ENCODE data around the gene PRLR. TPM values are rescaled to one million over a fixed set of nuclear protein-coding genes. Genes with fewer than 3 reads are reported as not detected.

The PRLR gene
- total and polyA plus RNA-seq, 2 of the 13 experiments (the other 11 are each of a cell fraction or from before 2014, with no cell fraction given): 12.2 to 13.3 TPM

DNA sequence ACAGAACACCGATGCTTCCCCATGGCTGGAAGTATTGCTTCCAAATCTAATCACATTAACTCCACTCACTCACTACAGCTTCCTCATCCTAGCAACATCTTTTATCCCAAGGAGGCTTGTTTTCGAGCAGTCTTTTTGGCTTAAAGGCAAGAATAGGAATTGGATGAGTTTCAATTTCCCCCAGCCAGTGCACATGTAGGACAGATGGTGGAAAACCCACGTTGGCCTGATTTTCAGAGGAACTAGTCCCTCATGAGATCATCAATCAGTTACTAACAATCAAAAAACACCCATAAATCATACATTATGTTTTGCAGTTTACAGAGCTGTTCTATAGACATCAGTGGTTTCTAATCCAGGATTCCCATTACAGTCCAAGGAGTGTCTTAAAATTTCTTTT is 134.1 kb downstream of the PRLR start:
- H3K4me1 ChIP-seq (ENCODE audit: insufficient read depth, low read length): peaks cover 19% of the 10 kb centered on the region
- H3K27me3 ChIP-seq (ENCODE audit: control insufficient read depth in 1 of 2, insufficient read depth in 2 of 2, low read length in 2 of 2): no peaks in the 10 kb centered on the region
- no peak for DNase-seq (ENCODE audit: low spot score)
- H3K4me2 ChIP-seq (ENCODE audit: low read depth, low read length): no peak overlapping the region
- FAIRE-seq: no peak
- H3K36me3 ChIP-seq (replicated peaks in 1 of 2; ENCODE audit: control insufficient read depth in 1 of 2, insufficient read depth in 2 of 2, low read length in 2 of 2): no peaks in the 10 kb centered on the region
- H3K27ac ChIP-seq (ENCODE audit: extremely low read length, insufficient read depth, low read length): no peak overlapping the region
- no TSS peak for BruUV-seq (replicated peaks)
- WGBS (ENCODE audit: low lambda C conversion rate): 98% methylated on average over 3 of the region's 3 CpGs
- no peaks in the 10 kb centered on the region for H3K9me3 ChIP-seq (ENCODE audit: low read length)
- ATAC-seq: no peak
- H3K4me3 ChIP-seq (replicated peaks in 1 of 3; ENCODE audit: insufficient read depth in 1 of 3, low read depth in 2 of 3, low read length in 3 of 3): no peak overlapping the region
- in situ Hi-C loops (cut with HindIII; ENCODE audit: extremely low pct_ligation_motif_present, low pct_unique_long_range_greater_than_20kb): loop anchor here (10.0 kb wide), 1 partner anchor 499 kb away; no protein-coding TSS in a partner anchor
- ChIA-PET CTCF (ENCODE audit: low intra/inter-chr PET ratio, low total read pairs) (no interaction called here), POLR2A (no interaction called here)
- H2AFZ ChIP-seq (ENCODE audit: low read length): no peak overlapping the region
- intact Hi-C loops (cut with micrococcal nuclease; ENCODE audit: unreplicated experiment): no loop called here
- no peaks in the 10 kb centered on the region for H3K79me2 ChIP-seq (ENCODE audit: insufficient read depth, low read length)
- no peak overlapping the region for H3K9ac ChIP-seq (ENCODE audit: insufficient read depth, low read depth, low read length)
- TF ChIP-seq, protein P1, sequence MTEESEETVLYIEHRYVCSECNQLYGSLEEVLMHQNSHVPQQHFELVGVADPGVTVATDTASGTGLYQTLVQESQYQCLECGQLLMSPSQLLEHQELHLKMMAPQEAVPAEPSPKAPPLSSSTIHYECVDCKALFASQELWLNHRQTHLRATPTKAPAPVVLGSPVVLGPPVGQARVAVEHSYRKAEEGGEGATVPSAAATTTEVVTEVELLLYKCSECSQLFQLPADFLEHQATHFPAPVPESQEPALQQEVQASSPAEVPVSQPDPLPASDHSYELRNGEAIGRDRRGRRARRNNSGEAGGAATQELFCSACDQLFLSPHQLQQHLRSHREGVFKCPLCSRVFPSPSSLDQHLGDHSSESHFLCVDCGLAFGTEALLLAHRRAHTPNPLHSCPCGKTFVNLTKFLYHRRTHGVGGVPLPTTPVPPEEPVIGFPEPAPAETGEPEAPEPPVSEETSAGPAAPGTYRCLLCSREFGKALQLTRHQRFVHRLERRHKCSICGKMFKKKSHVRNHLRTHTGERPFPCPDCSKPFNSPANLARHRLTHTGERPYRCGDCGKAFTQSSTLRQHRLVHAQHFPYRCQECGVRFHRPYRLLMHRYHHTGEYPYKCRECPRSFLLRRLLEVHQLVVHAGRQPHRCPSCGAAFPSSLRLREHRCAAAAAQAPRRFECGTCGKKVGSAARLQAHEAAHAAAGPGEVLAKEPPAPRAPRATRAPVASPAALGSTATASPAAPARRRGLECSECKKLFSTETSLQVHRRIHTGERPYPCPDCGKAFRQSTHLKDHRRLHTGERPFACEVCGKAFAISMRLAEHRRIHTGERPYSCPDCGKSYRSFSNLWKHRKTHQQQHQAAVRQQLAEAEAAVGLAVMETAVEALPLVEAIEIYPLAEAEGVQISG (CRISPR knock-in tag; IDR thresholded peaks at IDR 0.05): no peak
- TF ChIP-seq FOXC1 (CRISPR knock-in tag; IDR thresholded peaks at IDR 0.05; ENCODE audit: borderline replicate concordance): no peak
- TF ChIP-seq ZNF275 (CRISPR knock-in tag; IDR thresholded peaks at IDR 0.05; ENCODE audit: borderline replicate concordance): no peak
- no peak for TF ChIP-seq ZNF441 (CRISPR knock-in tag; IDR thresholded peaks at IDR 0.05; ENCODE audit: borderline replicate concordance)
- TF ChIP-seq ZNF260 (CRISPR knock-in tag; IDR thresholded peaks at IDR 0.05; ENCODE audit: borderline replicate concordance, low read depth): no peak
- no peak for TF ChIP-seq FOXJ3 (CRISPR knock-in tag; IDR thresholded peaks at IDR 0.05; ENCODE audit: borderline replicate concordance)
- no peak for TF ChIP-seq ATF4 (CRISPR knock-in tag; IDR thresholded peaks at IDR 0.05)
- TF ChIP-seq, protein P2, sequence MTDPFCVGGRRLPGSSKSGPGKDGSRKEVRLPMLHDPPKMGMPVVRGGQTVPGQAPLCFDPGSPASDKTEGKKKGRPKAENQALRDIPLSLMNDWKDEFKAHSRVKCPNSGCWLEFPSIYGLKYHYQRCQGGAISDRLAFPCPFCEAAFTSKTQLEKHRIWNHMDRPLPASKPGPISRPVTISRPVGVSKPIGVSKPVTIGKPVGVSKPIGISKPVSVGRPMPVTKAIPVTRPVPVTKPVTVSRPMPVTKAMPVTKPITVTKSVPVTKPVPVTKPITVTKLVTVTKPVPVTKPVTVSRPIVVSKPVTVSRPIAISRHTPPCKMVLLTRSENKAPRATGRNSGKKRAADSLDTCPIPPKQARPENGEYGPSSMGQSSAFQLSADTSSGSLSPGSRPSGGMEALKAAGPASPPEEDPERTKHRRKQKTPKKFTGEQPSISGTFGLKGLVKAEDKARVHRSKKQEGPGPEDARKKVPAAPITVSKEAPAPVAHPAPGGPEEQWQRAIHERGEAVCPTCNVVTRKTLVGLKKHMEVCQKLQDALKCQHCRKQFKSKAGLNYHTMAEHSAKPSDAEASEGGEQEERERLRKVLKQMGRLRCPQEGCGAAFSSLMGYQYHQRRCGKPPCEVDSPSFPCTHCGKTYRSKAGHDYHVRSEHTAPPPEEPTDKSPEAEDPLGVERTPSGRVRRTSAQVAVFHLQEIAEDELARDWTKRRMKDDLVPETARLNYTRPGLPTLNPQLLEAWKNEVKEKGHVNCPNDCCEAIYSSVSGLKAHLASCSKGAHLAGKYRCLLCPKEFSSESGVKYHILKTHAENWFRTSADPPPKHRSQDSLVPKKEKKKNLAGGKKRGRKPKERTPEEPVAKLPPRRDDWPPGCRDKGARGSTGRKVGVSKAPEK (CRISPR knock-in tag; IDR thresholded peaks at IDR 0.05; ENCODE audit: borderline replicate concordance): no peak
- no peak for TF ChIP-seq ERF (CRISPR knock-in tag; IDR thresholded peaks at IDR 0.05)
- TF ChIP-seq, protein P3, sequence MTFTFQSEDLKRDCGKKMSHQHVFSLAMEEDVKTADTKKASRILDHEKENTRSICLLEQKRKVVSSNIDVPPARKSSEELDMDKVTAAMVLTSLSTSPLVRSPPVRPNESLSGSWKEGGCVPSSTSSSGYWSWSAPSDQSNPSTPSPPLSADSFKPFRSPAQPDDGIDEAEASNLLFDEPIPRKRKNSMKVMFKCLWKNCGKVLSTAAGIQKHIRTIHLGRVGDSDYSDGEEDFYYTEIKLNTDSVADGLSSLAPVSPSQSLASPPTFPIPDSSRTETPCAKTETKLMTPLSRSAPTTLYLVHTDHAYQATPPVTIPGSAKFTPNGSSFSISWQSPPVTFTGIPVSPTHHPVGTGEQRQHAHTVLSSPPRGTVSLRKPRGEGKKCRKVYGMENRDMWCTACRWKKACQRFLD (CRISPR knock-in tag; IDR thresholded peaks at IDR 0.05; ENCODE audit: borderline replicate concordance): no peak
- no peaks in the 10 kb centered on the region for H4K20me1 ChIP-seq (ENCODE audit: insufficient read depth, low read length)
